Trophoblast cell (in vitro differentiated cells and primary cell): ENCODE measurements around the gene CCDC158.

Source experiments
- DNase-seq, 2 donors: peaks; one replicate each; pipeline ENCODE4 v3.0.0-alpha.2; 2016
- H2AFZ ChIP-seq: 2 replicates; pipeline ENCODE4 v1.6.1; 2013; ENCODE audit warnings: low read length, moderate library complexity, mild to moderate bottlenecking; ENCODE audit not compliant: insufficient read depth, poor library complexity
- H2AK5ac ChIP-seq: 2 replicates; pipeline ENCODE4 v1.6.1; 2013; ENCODE audit warnings: mild to moderate bottlenecking, low read length
- H2BK120ac ChIP-seq: 2 replicates; pipeline ENCODE4 v1.6.1; 2013; ENCODE audit warnings: low read length, mild to moderate bottlenecking, moderate library complexity; ENCODE audit not compliant: insufficient read depth, poor library complexity
- H2BK12ac ChIP-seq: 2 replicates; pipeline ENCODE4 v1.6.1; 2013; ENCODE audit warnings: mild to moderate bottlenecking, low read length, moderate library complexity
- H2BK5ac ChIP-seq: 2 replicates; pipeline ENCODE4 v1.6.1; 2013; ENCODE audit warnings: low read length, low read depth, moderate library complexity, mild to moderate bottlenecking; ENCODE audit not compliant: poor library complexity
- H3K14ac ChIP-seq: 2 replicates; pipeline ENCODE4 v1.6.1; 2013; ENCODE audit warnings: mild to moderate bottlenecking, low read length
- H3K18ac ChIP-seq: 2 replicates; pipeline ENCODE4 v1.6.1; 2013; ENCODE audit warnings: mild to moderate bottlenecking, low read length
- H3K23ac ChIP-seq: 2 replicates; pipeline ENCODE4 v1.6.1; 2013; ENCODE audit warnings: low read length
- H3K27ac ChIP-seq: 2 replicates; pipeline ENCODE4 v1.5.1; 2013; ENCODE audit warnings: low read depth, mild to moderate bottlenecking, inconsistent platforms, low read length, moderate library complexity
- H3K27me3 ChIP-seq: 2 replicates; pipeline ENCODE4 v1.6.1; 2013; ENCODE audit warnings: inconsistent platforms, mild to moderate bottlenecking, low read length, moderate library complexity; ENCODE audit not compliant: insufficient read depth
- H3K36me3 ChIP-seq, 2 experiments: 1 replicate in 1 of 2; 2 replicates in 1 of 2; pipeline ENCODE4 v1.6.1; 2013; ENCODE audit warnings: low read length in 2 of 2, mild to moderate bottlenecking in 2 of 2, moderate library complexity in 1 of 2; ENCODE audit not compliant: insufficient read depth in 2 of 2, control insufficient read depth in 1 of 2
- H3K4ac ChIP-seq: 2 replicates; pipeline ENCODE4 v1.6.1; 2013; ENCODE audit warnings: low read depth, mild to moderate bottlenecking, low read length, moderate library complexity
- H3K4me1 ChIP-seq, 2 experiments: 1 replicate in 1 of 2; 2 replicates in 1 of 2; pipeline ENCODE4 v1.6.1; 2013; ENCODE audit warnings: low read length in 2 of 2, mild to moderate bottlenecking in 2 of 2, moderate library complexity in 1 of 2; ENCODE audit not compliant: insufficient read depth in 2 of 2, control insufficient read depth in 1 of 2
- H3K4me2 ChIP-seq: 2 replicates; pipeline ENCODE4 v1.6.1; 2013; ENCODE audit warnings: inconsistent platforms, mild to moderate bottlenecking, low read length, moderate library complexity
- H3K4me3 ChIP-seq: 2 replicates; pipeline ENCODE4 v1.5.1; 2013; ENCODE audit warnings: mild to moderate bottlenecking, low read depth, low read length, inconsistent platforms
- H3K79me1 ChIP-seq: one replicate; pipeline ENCODE4 v1.6.1; 2013; ENCODE audit warnings: low read length
- H3K79me2 ChIP-seq: 2 replicates; pipeline ENCODE4 v1.6.1; 2013; ENCODE audit warnings: low read length, mild to moderate bottlenecking; ENCODE audit not compliant: control insufficient read depth, insufficient read depth, poor library complexity
- H3K9ac ChIP-seq: 2 replicates; pipeline ENCODE4 v1.6.1; 2013; ENCODE audit warnings: mild to moderate bottlenecking, low read length
- H3K9me3 ChIP-seq: 2 replicates; pipeline ENCODE4 v1.6.1; 2013; ENCODE audit warnings: low read depth, mild to moderate bottlenecking, control low read depth, inconsistent platforms, low read length; ENCODE audit not compliant: insufficient read depth
- H4K12ac ChIP-seq: 2 replicates; pipeline ENCODE4 v1.6.1; 2013; ENCODE audit warnings: low read depth, mild to moderate bottlenecking, low read length, moderate library complexity
- H4K8ac ChIP-seq: 2 replicates; pipeline ENCODE4 v1.6.1; 2013; ENCODE audit warnings: low read depth, mild to moderate bottlenecking, low read length, moderate library complexity
- H4K91ac ChIP-seq: one replicate; pipeline ENCODE4 v1.6.1; 2013; ENCODE audit warnings: low read depth, mild to moderate bottlenecking, low read length, moderate library complexity
- WGBS: extraction: QIAGEN DNeasy Blood & Tissue Kit; methylation state at CpG from one replicate; pipeline ENCODE4 v1.1.7; 2013; ENCODE audit warnings: missing lambda C conversion rate; ENCODE audit not compliant: insufficient read length, insufficient coverage; ENCODE audit errors: extremely low coverage; 5-methylcytosine and 5-hydroxymethylcytosine counted together

The CCDC158 gene

GRCh38 chr4:76434901-76435527, 14.1 kb upstream of the CCDC158 start, which contains the start of gene SHROOM3:
TSS of gene SHROOM3 (plus strand) at chr4:76435229. CDS start at chr4:76436053, 824 bp downstream.
- H2AFZ ChIP-seq = peak within 1 kb of the TSS; percentile 71
- peak within 1 kb of the TSS; percentile 89 for H2BK120ac ChIP-seq
- H2AK5ac ChIP-seq = no peak within 1 kb of the TSS
- peak within 1 kb of the TSS; percentile 52 for H2BK12ac ChIP-seq
- no peak within 1 kb of the TSS for H3K23ac ChIP-seq
- no peaks in the 10 kb centered on the region for H3K27me3 ChIP-seq
- H2BK5ac ChIP-seq = peak within 1 kb of the TSS; percentile 77
- peaks cover 3% of the 10 kb centered on the region for H3K79me2 ChIP-seq
- peak within 1 kb of the TSS; percentile 76 for H4K91ac ChIP-seq
- H4K12ac ChIP-seq = peak within 1 kb of the TSS; percentile 79
- peak within 1 kb of the TSS; percentile 64 for H3K14ac ChIP-seq
- H3K4ac ChIP-seq = peak within 1 kb of the TSS; percentile 52
- H3K27ac ChIP-seq = peak within 1 kb of the TSS; percentile 81
- DNase-seq = peak; percentile 42 to 75
- no peaks in the 10 kb centered on the region for H3K36me3 ChIP-seq
- H3K9ac ChIP-seq = peak within 1 kb of the TSS; percentile 17
- H3K9me3 ChIP-seq = no peaks in the 10 kb centered on the region
- H3K4me2 ChIP-seq = peak within 1 kb of the TSS; percentile 67
- peak within 1 kb of the TSS; percentile 64 for H3K18ac ChIP-seq
- H4K8ac ChIP-seq = peak within 1 kb of the TSS; percentile 56
- H3K4me3 ChIP-seq = no peak within 1 kb of the TSS
- no CpG with 5 or more reads among the region's 9 CpGs for WGBS
- peaks cover 0 to 3% of the 10 kb centered on the region in 2 experiments for H3K4me1 ChIP-seq
- peaks cover 7% of the 10 kb centered on the region for H3K79me1 ChIP-seq

- no peak overlapping the region for H3K23ac ChIP-seq
- no peak overlapping the region for H3K4me3 ChIP-seq
- no peak overlapping the region for H3K14ac ChIP-seq
- no peak overlapping the region for H3K27ac ChIP-seq
- no peak overlapping the region for H2AK5ac ChIP-seq
- no peak overlapping the region for H3K4ac ChIP-seq
- no peak overlapping the region for H2BK120ac ChIP-seq
- H3K4me1 ChIP-seq = peaks cover 0 to under 1% of the 10 kb centered on the region in 2 experiments
- H3K9me3 ChIP-seq = no peaks in the 10 kb centered on the region
- no peak overlapping the region for H4K91ac ChIP-seq
- H3K36me3 ChIP-seq = no peaks in the 10 kb centered on the region
- no peak overlapping the region for H4K8ac ChIP-seq
- no peak overlapping the region for H2BK12ac ChIP-seq
- peaks cover under 1% of the 10 kb centered on the region for H3K79me2 ChIP-seq
- DNase-seq = peak; percentile 18 to 78
- H3K9ac ChIP-seq = no peak overlapping the region
- no CpG with 5 or more reads among the region's 15 CpGs for WGBS
- no peak overlapping the region for H2AFZ ChIP-seq
- H3K18ac ChIP-seq = no peak overlapping the region
- H3K4me2 ChIP-seq = peak overlapping the region; percentile 39
- H3K79me1 ChIP-seq = peaks cover 5% of the 10 kb centered on the region
- H4K12ac ChIP-seq = no peak overlapping the region
- H2BK5ac ChIP-seq = no peak overlapping the region
- no peaks in the 10 kb centered on the region for H3K27me3 ChIP-seq
Observed at GRCh38 chr4:76430519-76431388, 9.8 kb upstream of the CCDC158 start.

GRCh38 chr4:76429636-76430035, 8.7 kb upstream of the CCDC158 start:
- Histone ChIP-seq H3K27ac (no peak overlapping the region), H3K18ac (no peak overlapping the region), H3K4me2 (no peak overlapping the region), H3K79me1 (peaks cover 2% of the 10 kb centered on the region), H3K36me3 (no peaks in the 10 kb centered on the region), H3K4me3 (no peak overlapping the region), H4K8ac (no peak overlapping the region), H3K27me3 (no peaks in the 10 kb centered on the region), H3K14ac (no peak overlapping the region), H2BK5ac (no peak overlapping the region), H3K23ac (no peak overlapping the region), H3K4me1 (no peaks in the 10 kb centered on the region), H2BK120ac (no peak overlapping the region), H2BK12ac (no peak overlapping the region), H4K12ac (no peak overlapping the region), H2AFZ (no peak overlapping the region), H3K9ac (no peak overlapping the region), H4K91ac (no peak overlapping the region), H3K79me2 (no peaks in the 10 kb centered on the region), H3K4ac (no peak overlapping the region), H3K9me3 (no peaks in the 10 kb centered on the region), H2AK5ac (no peak overlapping the region)
- no peak for DNase-seq
- WGBS = no CpG with 5 or more reads among the region's 1 CpG

- Histone ChIP-seq H3K4me1 (no peaks in the 10 kb centered on the region), H4K8ac (no peak overlapping the region), H3K36me3 (no peaks in the 10 kb centered on the region), H3K27me3 (no peaks in the 10 kb centered on the region), H3K4ac (no peak overlapping the region), H3K9ac (no peak overlapping the region), H3K4me2 (no peak overlapping the region), H2AK5ac (no peak overlapping the region), H4K12ac (no peak overlapping the region), H3K79me2 (no peaks in the 10 kb centered on the region), H3K9me3 (no peaks in the 10 kb centered on the region), H3K27ac (no peak overlapping the region), H3K18ac (no peak overlapping the region), H3K4me3 (no peak overlapping the region), H3K23ac (no peak overlapping the region), H3K14ac (no peak overlapping the region), H3K79me1 (no peaks in the 10 kb centered on the region), H2BK120ac (no peak overlapping the region), H2AFZ (no peak overlapping the region), H2BK12ac (no peak overlapping the region), H2BK5ac (no peak overlapping the region), H4K91ac (no peak overlapping the region)
- WGBS = no CpG with 5 or more reads among the region's 2 CpGs
- DNase-seq = peak in 1 of 2 donors; percentile 31
Observed at GRCh38 chr4:76426272-76426671, 5.3 kb upstream of the CCDC158 start.
